Spleen (tissue), 11 donors: Measurements from ENCODE around the gene MAST2. TPM values are rescaled to one million over a fixed set of nuclear protein-coding genes. Genes with fewer than 3 reads are reported as not detected.

ENCODE experiments used
- DNase-seq: peaks from one replicate; pipeline ENCODE4 v3.0.0-alpha.2; 2020
- H3K27ac ChIP-seq, 8 donors: fragments of 200-600 bp; sonication (generic) in 7 of 8; 1 replicate in 4 of 8; 2 replicates in 4 of 8; pipeline versions ENCODE4 v1.5.0 to v1.8.0; 2016 to 2021; ENCODE audit warnings: inconsistent platforms in 4 of 8, mild to moderate bottlenecking in 4 of 8, moderate library complexity in 1 of 8
- H3K27me3 ChIP-seq, 7 donors: fragments of 200-600 bp; sonication (generic) in 6 of 7; replicated peaks in 1 of 7; 1 replicate in 4 of 7; 2 replicates in 3 of 7; pipeline versions ENCODE4 v1.5.0 to v1.8.0; 2016 to 2021; ENCODE audit warnings: inconsistent platforms in 3 of 7, mild to moderate bottlenecking in 1 of 7
- H3K36me3 ChIP-seq, 6 donors: fragments of 200-600 bp; sonication (generic) in 5 of 6; 1 replicate in 4 of 6; 2 replicates in 2 of 6; pipeline versions ENCODE4 v1.5.0 to v1.8.0; 2016 to 2021; ENCODE audit warnings: inconsistent platforms in 2 of 6
- H3K4me1 ChIP-seq, 6 donors: fragments of 200-600 bp; sonication (generic) in 5 of 6; 1 replicate in 3 of 6; 2 replicates in 3 of 6; pipeline versions ENCODE4 v1.5.0 to v1.8.0; 2016 to 2021; ENCODE audit warnings: inconsistent platforms in 3 of 6
- H3K4me3 ChIP-seq, 8 donors: fragments of 200-600 bp; sonication (generic) in 7 of 8; 1 replicate in 4 of 8; 2 replicates in 4 of 8; pipeline versions ENCODE4 v1.5.0 to v1.8.0; 2016 to 2021; ENCODE audit warnings: inconsistent platforms in 4 of 8, mild to moderate bottlenecking in 4 of 8, moderate library complexity in 2 of 8
- H3K9me3 ChIP-seq, 8 donors: fragments of 200-600 bp; sonication (generic) in 7 of 8; 1 replicate in 4 of 8; 2 replicates in 4 of 8; pipeline versions ENCODE4 v1.5.0 to v1.8.0; 2016 to 2021; ENCODE audit warnings: inconsistent platforms in 4 of 8
- CTCF ChIP-seq, 11 experiments: fragments of 200-600 bp in 7 of 11; fragments of 450-650 bp in 4 of 11; sonication (generic) in 4 of 11; IDR thresholded peaks in 8 of 11; conservative IDR thresholded peaks in 3 of 11; 1 replicate in 7 of 11; 2 replicates in 4 of 11; pipeline versions ENCODE4 v1.4.0 to v1.8.0; 2016 to 2021; ENCODE audit warnings: antibody characterized with exemption in 11 of 11, inconsistent platforms in 4 of 11, mild to moderate bottlenecking in 1 of 11
- POLR2A ChIP-seq, 3 donors: fragments of 450-650 bp; IDR thresholded peaks; one replicate each; pipeline ENCODE4 v1.5.1; 2017; ENCODE audit warnings: antibody characterized with exemption in 3 of 3, mild to moderate bottlenecking in 1 of 3
- POLR2AphosphoS5 ChIP-seq, 3 donors: sonication (generic); formaldehyde crosslinking; IDR thresholded peaks; one replicate each; pipeline ENCODE4 v1.5.1; 2017; ENCODE audit warnings: antibody characterized with exemption in 3 of 3
- WGBS, 5 donors: extraction: QIAGEN DNeasy Blood & Tissue Kit in 3 of 5; methylation state at CpG; one replicate each; pipeline versions ENCODE4 v1.1.5 to v1.1.7; 2013 to 2018; 5-methylcytosine and 5-hydroxymethylcytosine counted together
- intact Hi-C: fragments of 100-400 bp; cut with DNase I; formaldehyde crosslinking; loops from one replicate; pipeline ENCODE4 v1.15.0; 2023; ENCODE audit warnings: low total_unique reads
- polyA plus RNA-seq, 3 donors: library from polyadenylated mRNA; stranded (reverse); fragments of 200-250 nt; gene quantifications; one replicate each; pipeline ENCODE4 v1.2.1, GENCODE V29; 2013
- total RNA-seq, 7 donors: library from RNA; depleted of rRNA in 3 of 7; stranded (reverse); fragments of >200 nt in 3 of 7; fragmentation: NEBNext Ultra II Directional in 4 of 7; extraction: Animal tissue kit (Norgen Biotek cat#: 25700) in 4 of 7; gene quantifications; one replicate each; pipeline versions ENCODE4 v1.1.0 to v1.2.1, GENCODE V29; 2016 to 2021
- donor health status: healthy with polysubstance abuse.
- donor health status: DM: no; HTN: no; CAD: no; lungs with moderate emphysema.
- donor health status: DM: no; HTN: no; CAD: no.
- donor health status: Bipolar disorder and iron deficiency.
- donor health status: healthy.
- donor health status: DM: no; HTN: no; CAD: no.
- donor health status: DM: yes; HTN: yes; CAD: no.

The MAST2 gene
- total and polyA plus RNA-seq, 10 donors: 3.6 to 19.4 (median 12.9) TPM

DNA sequence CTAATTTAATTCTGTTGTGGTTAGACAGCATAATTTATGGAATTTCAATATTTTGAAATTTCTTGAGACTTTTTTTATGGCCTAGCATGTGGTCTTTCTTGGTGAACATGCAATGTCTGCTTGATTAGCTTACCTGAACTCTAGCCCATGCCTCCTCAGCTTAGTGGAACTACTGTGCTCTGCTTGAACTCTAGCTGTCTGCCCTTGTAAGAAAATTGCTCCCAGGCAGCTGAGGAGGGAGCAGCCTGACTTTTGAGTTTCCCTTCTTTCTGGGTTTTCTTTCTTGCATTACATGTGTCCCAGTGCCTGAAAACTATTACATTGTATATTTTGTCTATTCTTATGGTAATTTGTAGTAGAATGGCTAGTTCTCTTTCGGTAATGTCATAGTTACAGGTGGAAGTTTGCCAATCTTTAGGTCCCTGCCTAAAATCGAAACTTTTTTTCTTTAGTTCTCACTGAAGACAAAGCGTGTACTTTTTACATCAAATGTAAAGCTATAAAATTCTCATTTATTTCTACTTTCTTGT is 105.3 kb downstream of the MAST2 start:
- H3K4me3 ChIP-seq: no peak overlapping the region
- 83 to 86% (median 85%) methylated on average over 3 of the region's 3 CpGs for WGBS, 5 donors

DNA sequence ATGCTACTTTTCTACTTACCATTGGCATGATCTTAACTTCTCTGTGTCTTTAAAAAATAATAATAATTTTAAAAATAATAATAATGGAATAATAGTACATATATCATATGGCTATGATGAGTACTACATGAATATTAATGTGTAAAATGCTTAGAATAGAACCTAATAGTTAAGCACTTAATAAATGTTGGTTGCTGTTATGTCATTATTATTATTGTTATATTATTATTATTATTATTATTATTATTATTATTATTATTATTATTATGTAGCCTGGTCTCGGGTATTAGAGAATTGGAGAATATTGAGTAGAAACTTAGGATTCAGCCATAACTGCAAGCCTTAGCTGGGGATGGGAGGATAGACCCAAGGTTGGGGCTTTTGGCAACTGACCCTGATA is 108.2 kb downstream of the MAST2 start:
- intact Hi-C loops: no loop called here
- no peaks in the 10 kb centered on the region for H3K36me3 ChIP-seq
- WGBS, 5 donors: 91 to 100% (median 94%) methylated on average over 1 of the region's 1 CpG
- DNase-seq: no peak
- no peaks in the 10 kb centered on the region for H3K9me3 ChIP-seq
- H3K4me1 ChIP-seq: peaks cover 0 to 13% (median 0%) of the 10 kb centered on the region in 6 donors
- H3K4me3 ChIP-seq: no peak overlapping the region
- TF ChIP-seq POLR2A (IDR thresholded peaks at IDR 0.05) (no peak), CTCF (IDR thresholded peaks at IDR 0.05 in 8 of 11, conservative IDR thresholded peaks at IDR 0.05 in 3 of 11) (no peak), POLR2AphosphoS5 (IDR thresholded peaks at IDR 0.05) (no peak)
- H3K27me3 ChIP-seq: no peaks in the 10 kb centered on the region
- H3K27ac ChIP-seq: no peak overlapping the region

More for the DNA sequence above, 105.3 kb downstream of the MAST2 start:
- TF ChIP-seq POLR2AphosphoS5 (IDR thresholded peaks at IDR 0.05): no peak
- TF ChIP-seq POLR2A (IDR thresholded peaks at IDR 0.05): no peak
- TF ChIP-seq CTCF (IDR thresholded peaks at IDR 0.05 in 8 of 11, conservative IDR thresholded peaks at IDR 0.05 in 3 of 11): no peak
- Histone ChIP-seq H3K9me3 (no peaks in the 10 kb centered on the region), H3K27me3 (no peaks in the 10 kb centered on the region), H3K4me1 (peaks cover 0 to 6% (median 0%) of the 10 kb centered on the region in 6 donors), H3K36me3 (no peaks in the 10 kb centered on the region), H3K27ac (no peak overlapping the region)
- DNase-seq: no peak
- intact Hi-C loops: no loop called here

DNA sequence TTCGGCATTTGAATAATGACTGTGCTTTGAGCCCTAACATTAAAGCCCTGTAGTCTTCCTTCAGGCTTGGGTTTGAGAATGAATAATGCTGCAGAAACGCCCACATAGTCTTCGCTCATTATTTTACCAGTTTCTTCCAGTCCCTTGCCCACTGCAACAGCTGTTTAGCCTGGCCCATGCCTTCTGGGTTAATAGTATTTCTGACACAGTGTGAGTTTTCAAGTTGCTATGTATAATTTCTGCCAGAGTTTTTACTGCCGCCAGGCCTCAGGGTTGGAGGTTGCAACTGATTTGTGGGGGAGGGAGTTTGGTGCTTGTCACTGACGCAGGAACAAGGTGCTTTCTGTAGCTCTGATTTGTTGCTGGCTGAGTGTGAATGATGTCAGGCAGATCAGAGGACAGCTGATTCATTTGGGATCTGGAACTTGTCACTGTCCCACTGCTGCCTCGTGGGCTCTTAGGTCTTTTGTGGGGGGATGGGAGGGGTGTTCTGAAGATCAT is 109.8 kb downstream of the MAST2 start:
- no peaks in the 10 kb centered on the region for H3K9me3 ChIP-seq
- H3K4me1 ChIP-seq: peaks cover 0 to 13% (median 0%) of the 10 kb centered on the region in 6 donors
- no peaks in the 10 kb centered on the region for H3K27me3 ChIP-seq
- 66 to 76% (median 72%) methylated on average over 6 of the region's 6 CpGs for WGBS, 5 donors
- DNase-seq: no peak
- H3K36me3 ChIP-seq: no peaks in the 10 kb centered on the region
- no peak overlapping the region for H3K4me3 ChIP-seq
- peak overlapping the region in 4 of 8 donors; percentile 9 to 51 (median 32) for H3K27ac ChIP-seq
- intact Hi-C loops: no loop called here
- TF ChIP-seq POLR2AphosphoS5 (IDR thresholded peaks at IDR 0.05) (peak in 1 of 3 donors; percentile 59), POLR2A (IDR thresholded peaks at IDR 0.05) (no peak)

DNA sequence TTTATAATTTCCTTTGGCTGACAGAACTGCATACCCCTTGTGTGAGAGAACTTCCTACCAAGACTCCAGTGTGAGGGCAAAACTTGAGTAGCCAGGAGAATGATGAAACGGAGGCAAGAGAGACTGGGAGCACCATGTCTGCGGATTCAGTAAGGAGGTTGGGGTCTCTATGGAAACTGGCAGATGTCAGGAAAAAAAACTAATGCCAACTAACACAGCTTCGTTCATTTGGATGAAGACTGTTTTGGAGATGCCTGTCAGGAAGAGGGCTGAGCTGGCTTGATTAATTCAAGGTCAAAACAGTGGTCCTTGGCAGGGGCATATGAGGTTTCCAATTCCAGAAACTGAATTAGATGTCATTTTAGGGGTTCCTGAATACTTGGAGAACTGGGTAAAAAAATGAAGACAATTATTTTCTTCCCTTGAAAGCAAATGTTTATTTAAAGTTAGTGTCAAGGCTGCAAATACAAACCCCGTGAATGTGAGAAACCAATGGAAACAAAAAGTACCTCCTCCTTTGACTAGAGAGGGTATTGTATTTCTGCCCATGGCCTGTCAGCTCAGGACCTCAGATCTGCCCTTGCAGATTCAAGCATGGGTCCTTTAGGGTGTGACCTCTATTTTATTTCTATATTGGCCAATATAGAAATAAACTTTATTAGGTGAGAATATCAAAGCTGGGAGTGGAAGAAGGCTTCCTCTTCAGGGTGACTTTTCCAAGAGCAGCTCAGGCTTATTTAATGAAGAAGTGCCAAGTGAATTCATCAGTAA is 110.5 kb downstream of the MAST2 start:
- intact Hi-C loops: no loop called here
- H3K27ac ChIP-seq: peak overlapping the region in 6 of 8 donors; percentile 3 to 51 (median 25)
- no peaks in the 10 kb centered on the region for H3K27me3 ChIP-seq
- no peak overlapping the region for H3K4me3 ChIP-seq
- no peaks in the 10 kb centered on the region for H3K9me3 ChIP-seq
- 56 to 80% (median 71%) methylated on average over 4 of the region's 4 CpGs for WGBS, 5 donors
- no peak for DNase-seq
- H3K4me1 ChIP-seq: peaks cover 0 to 13% (median 0%) of the 10 kb centered on the region in 6 donors
- peaks cover 0 to 3% (median 0%) of the 10 kb centered on the region in 6 donors for H3K36me3 ChIP-seq
- TF ChIP-seq CTCF (IDR thresholded peaks at IDR 0.05 in 8 of 11, conservative IDR thresholded peaks at IDR 0.05 in 3 of 11) (no peak), POLR2A (IDR thresholded peaks at IDR 0.05) (no peak), POLR2AphosphoS5 (IDR thresholded peaks at IDR 0.05) (no peak)
